GM11168 (cell line): ENCODE measurements around the gene ITPR2.
"Not testable (repeated sequence)": the region's sequence is repeated elsewhere in the genome, so short reads cannot be mapped to it uniquely, and the experiment has no call there.

Experiments used
- in situ Hi-C: fragments of 300-500 bp; cut with MboI; formaldehyde crosslinking; loops from one replicate; pipeline ENCODE4 v1.12.0; 2022; ENCODE audit warnings: low sequenced_read_pairs; ENCODE audit not compliant: unreplicated experiment

Gene ITPR2

GRCh38 chr12:26608706-26609105 is 224.3 kb downstream of the ITPR2 start:
- in situ Hi-C loops: no loop called here

GRCh38 chr12:26608273-26608672 is 224.7 kb downstream of the ITPR2 start:
- in situ Hi-C loops: no loop called here

GRCh38 chr12:26606911-26607310 is 226.1 kb downstream of the ITPR2 start:
- in situ Hi-C loops: no loop called here

- in situ Hi-C loops: not testable (repeated sequence)
Observed at GRCh38 chr12:26604813-26605212, 228.2 kb downstream of the ITPR2 start.

GRCh38 chr12:26599096-26599695 is 233.8 kb downstream of the ITPR2 start:
- in situ Hi-C loops: no loop called here

- in situ Hi-C loops: no loop called here
Observed at GRCh38 chr12:26595806-26596205, 237.2 kb downstream of the ITPR2 start.

GRCh38 chr12:26580619-26581018 is 252.4 kb downstream of the ITPR2 start:
- in situ Hi-C loops: no loop called here

GRCh38 chr12:26576266-26576665 is 256.7 kb downstream of the ITPR2 start:
- in situ Hi-C loops: no loop called here

- in situ Hi-C loops: no loop called here
Observed at GRCh38 chr12:26573225-26573909, 259.6 kb downstream of the ITPR2 start.

GRCh38 chr12:26572137-26572536 is 260.9 kb downstream of the ITPR2 start:
- in situ Hi-C loops: no loop called here

- in situ Hi-C loops: no loop called here
Observed at GRCh38 chr12:26571560-26571959, 261.4 kb downstream of the ITPR2 start.

GRCh38 chr12:26567126-26567525 is 265.9 kb downstream of the ITPR2 start:
- in situ Hi-C loops: no loop called here

- in situ Hi-C loops: no loop called here
Observed at GRCh38 chr12:26566675-26567074, 266.3 kb downstream of the ITPR2 start.

- in situ Hi-C loops: no loop called here
Observed at GRCh38 chr12:26566186-26566585, 266.8 kb downstream of the ITPR2 start.

- in situ Hi-C loops: no loop called here
Observed at GRCh38 chr12:26564391-26564790, 268.6 kb downstream of the ITPR2 start.

- in situ Hi-C loops: no loop called here
Observed at GRCh38 chr12:26563552-26563951, 269.4 kb downstream of the ITPR2 start.

GRCh38 chr12:26557326-26557725 is 275.7 kb downstream of the ITPR2 start:
- in situ Hi-C loops: no loop called here

- in situ Hi-C loops: no loop called here
Observed at GRCh38 chr12:26556916-26557315, 276.1 kb downstream of the ITPR2 start.

- in situ Hi-C loops: no loop called here
Observed at GRCh38 chr12:26555139-26555538, 277.9 kb downstream of the ITPR2 start.

- in situ Hi-C loops: no loop called here
Observed at GRCh38 chr12:26554332-26554731, 278.7 kb downstream of the ITPR2 start.

- in situ Hi-C loops: no loop called here
Observed at GRCh38 chr12:26551385-26551784, 281.6 kb downstream of the ITPR2 start.

- in situ Hi-C loops: no loop called here
Observed at GRCh38 chr12:26548227-26548626, 284.8 kb downstream of the ITPR2 start.
